Measurements from ENCODE around the gene UTS2.

DNA sequence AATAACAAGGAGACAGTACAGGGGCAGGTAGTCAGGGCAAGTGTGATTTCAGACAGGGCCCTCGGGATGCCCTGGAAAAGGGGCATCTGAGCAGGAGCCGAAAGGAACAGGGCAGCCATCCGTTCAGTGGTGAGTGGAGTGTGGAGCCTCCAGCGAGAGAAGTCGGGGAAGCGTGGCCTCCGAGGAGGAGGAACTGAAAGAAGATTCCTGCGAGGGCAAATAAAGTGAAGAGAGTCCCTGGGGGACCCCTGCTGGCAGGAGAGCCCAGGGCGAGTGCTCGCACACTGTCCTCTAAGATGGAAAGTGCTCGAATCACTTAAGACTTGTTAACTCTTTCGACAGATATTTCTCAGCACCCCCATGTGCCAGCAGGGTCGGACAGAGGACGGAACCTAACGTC, 3.5 kb upstream of the UTS2 start:
- TF ChIP-seq, protein P1, sequence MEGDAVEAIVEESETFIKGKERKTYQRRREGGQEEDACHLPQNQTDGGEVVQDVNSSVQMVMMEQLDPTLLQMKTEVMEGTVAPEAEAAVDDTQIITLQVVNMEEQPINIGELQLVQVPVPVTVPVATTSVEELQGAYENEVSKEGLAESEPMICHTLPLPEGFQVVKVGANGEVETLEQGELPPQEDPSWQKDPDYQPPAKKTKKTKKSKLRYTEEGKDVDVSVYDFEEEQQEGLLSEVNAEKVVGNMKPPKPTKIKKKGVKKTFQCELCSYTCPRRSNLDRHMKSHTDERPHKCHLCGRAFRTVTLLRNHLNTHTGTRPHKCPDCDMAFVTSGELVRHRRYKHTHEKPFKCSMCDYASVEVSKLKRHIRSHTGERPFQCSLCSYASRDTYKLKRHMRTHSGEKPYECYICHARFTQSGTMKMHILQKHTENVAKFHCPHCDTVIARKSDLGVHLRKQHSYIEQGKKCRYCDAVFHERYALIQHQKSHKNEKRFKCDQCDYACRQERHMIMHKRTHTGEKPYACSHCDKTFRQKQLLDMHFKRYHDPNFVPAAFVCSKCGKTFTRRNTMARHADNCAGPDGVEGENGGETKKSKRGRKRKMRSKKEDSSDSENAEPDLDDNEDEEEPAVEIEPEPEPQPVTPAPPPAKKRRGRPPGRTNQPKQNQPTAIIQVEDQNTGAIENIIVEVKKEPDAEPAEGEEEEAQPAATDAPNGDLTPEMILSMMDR (IDR thresholded peaks at IDR 0.05) = no peak
- no peak for TF ChIP-seq POLR2A (IDR thresholded peaks at IDR 0.05)
